Testis (tissue), 2 donors: ENCODE measurements around the gene CELF4.

Experiments used
- CTCF ChIP-seq, 3 experiments: fragments of 450-650 bp in 2 of 3; fragments of 200-600 bp in 1 of 3; sonication (generic) in 1 of 3; IDR thresholded peaks; one replicate each; pipeline ENCODE4 v1.5.1; 2016 to 2019; ENCODE audit warnings: antibody characterized with exemption in 3 of 3, mild to moderate bottlenecking in 2 of 3, moderate library complexity in 1 of 3
- POLR2A ChIP-seq: fragments of 450-650 bp; IDR thresholded peaks from one replicate; pipeline ENCODE4 v1.6.1; 2017; ENCODE audit warnings: antibody characterized with exemption, mild to moderate bottlenecking, moderate library complexity

GRCh38 chr18:37448946-37449345 is 116.7 kb downstream of the CELF4 start:
- no peak for TF ChIP-seq CTCF (IDR thresholded peaks at IDR 0.05)
- TF ChIP-seq POLR2A, result no peak
